ENCODE measurements around the gene ST6GALNAC3.

The ST6GALNAC3 gene

GRCh38 chr1:76428028-76428427 lies 353.5 kb downstream of the ST6GALNAC3 start:
- no peak for DNase-seq (ENCODE audit: low read depth in 2 of 2)

DNA sequence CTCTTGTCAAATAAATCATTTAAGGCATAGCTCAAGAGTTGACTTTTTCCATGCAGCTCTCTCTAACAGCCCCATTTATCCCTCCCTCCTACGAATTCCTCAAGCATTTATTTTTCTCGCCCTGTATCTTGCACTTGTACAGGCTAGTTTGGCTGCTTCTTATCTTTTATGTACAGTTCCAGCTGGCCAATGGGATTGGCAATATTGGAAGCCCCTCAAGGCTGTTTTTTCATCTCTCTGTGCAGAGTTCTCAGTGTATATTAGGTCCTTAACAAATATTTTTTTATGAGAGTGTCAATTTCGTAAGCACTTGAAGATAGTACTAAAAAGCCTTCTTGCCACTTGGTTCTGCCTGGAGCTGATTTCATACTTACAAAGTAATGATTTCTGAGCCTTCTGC lies 356.0 kb downstream of the ST6GALNAC3 start:
- DNase-seq (ENCODE audit: low read depth in 2 of 2), result no peak

GRCh38 chr1:76433526-76433925 lies 359.0 kb downstream of the ST6GALNAC3 start:
- no peak for DNase-seq (ENCODE audit: low read depth in 2 of 2)

DNA sequence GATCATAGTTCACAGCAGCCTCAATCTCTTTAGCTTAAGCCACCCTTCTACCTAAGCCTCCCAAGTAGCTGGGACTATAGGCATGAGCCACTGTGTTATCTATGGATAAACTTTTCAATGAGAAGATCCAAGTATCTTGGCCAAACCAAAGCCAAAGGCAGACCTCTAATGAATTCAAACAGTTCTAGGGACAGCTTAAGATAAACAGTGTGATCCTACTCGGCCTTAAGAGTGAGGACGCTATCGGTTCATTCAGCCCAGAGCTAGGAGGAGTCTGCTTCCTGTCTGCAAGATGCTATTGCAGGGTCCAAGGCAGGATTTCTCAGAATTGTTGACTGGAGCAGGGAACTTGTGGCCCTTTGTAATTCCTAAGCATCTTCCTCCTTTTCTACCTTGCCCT lies 368.7 kb downstream of the ST6GALNAC3 start:
- DNase-seq (ENCODE audit: low read depth in 2 of 2), result no peak

DNA sequence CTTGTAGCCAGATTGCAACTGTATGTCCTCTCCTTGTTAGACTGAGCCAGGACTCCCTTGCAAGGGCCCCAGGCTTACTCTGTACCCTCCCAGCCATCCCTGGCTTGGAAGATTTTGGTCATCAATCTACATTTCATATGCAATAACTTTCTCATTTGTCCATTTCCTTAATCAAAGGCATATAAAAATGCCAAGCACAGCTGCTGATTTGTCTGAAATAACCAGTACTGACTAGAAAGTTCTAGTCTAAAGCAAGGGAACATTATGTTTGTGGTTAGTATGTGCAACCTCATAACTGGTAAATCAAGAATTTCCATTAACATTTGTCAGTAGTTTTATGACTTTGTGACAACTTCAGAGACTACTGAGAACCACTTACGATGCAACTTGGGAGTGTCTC lies 370.2 kb downstream of the ST6GALNAC3 start:
- no peak for DNase-seq (ENCODE audit: low read depth in 2 of 2)

- no peak for DNase-seq (ENCODE audit: low read depth in 2 of 2)
Observed at GRCh38 chr1:76450229-76450628, 375.7 kb downstream of the ST6GALNAC3 start.

DNA sequence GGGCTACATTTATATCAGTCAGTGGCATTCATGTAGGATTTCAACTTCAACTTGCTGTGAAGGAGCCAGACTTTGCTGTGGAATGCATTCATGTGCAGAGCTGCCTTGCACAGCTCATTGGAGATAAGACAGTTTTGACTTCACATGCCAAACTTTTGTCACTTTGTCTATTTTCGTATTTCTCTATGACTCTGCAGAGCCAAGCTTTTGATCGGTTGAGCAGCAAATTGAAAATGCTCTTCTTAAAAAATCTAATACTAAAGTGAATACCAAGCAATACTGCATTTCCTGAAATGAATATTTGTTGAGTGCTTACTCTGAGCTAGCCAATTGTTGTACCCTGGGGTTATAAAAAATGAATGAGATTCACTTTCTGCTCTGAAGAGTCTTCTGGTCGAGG lies 388.7 kb downstream of the ST6GALNAC3 start:
- DNase-seq (ENCODE audit: low read depth in 2 of 2), result no peak

DNA sequence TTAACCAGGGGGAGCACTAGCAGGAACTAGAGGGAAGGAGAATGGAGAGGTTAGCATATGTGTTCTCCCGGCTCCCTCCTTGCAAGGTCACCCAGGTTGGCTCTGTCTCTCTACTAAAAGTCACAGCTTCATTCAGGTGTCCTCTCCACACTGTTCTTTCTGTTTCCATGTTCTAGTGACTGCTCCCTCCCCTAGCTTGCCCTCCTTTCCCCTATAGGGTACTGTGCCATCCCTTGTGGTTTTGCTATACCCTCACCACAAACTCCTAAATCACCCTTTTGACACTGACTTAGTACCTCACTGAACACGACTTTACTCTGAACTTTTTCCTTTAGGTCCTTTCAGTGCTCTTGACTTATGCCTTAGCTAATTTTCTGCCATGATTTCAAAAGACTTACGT lies 389.3 kb downstream of the ST6GALNAC3 start:
- DNase-seq (ENCODE audit: low read depth in 2 of 2), result no peak

- DNase-seq (ENCODE audit: low read depth in 2 of 2), result no peak
Observed at GRCh38 chr1:76465030-76465429, 390.5 kb downstream of the ST6GALNAC3 start.

DNA sequence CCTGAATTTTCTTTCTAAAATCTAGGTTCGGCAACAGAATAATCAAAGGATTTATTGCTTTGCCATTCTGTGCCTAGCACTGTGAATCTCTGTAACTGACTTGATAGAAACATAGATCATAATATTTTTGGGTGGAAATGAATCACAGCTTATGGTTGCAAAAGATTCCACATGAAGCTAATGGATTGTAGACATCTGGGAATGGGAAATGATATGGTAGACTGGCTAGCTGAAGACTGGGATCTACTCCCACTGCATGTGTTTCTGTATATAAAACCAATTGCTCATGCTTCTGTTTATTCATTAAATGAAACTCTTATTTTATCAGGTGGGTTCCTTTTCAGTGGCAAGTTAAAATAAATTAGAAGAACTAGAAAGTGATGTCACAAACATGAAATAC lies 395.6 kb downstream of the ST6GALNAC3 start:
- no peak for DNase-seq (ENCODE audit: low read depth in 2 of 2)

DNA sequence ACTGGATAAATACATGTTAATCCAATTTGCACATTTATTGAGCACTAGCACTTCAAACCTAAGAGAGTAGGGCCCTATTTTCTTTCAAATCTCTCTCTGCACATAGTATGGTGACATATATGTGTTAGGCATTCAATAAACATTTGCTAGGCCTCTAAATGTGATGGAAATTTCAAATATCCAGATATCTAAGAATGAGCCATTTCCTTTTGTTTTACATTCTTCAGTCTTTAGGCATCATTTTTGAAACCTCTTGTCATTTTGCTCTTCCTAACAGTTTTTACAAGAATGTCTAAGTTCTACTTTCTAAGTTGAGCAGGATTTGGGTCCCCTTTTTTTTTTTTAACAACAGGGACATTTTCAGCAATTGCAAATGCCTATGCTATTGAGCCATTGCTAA lies 397.0 kb downstream of the ST6GALNAC3 start:
- DNase-seq (ENCODE audit: low read depth in 2 of 2), result no peak

GRCh38 chr1:76473591-76473990 lies 399.0 kb downstream of the ST6GALNAC3 start:
- no peak for DNase-seq (ENCODE audit: low read depth in 2 of 2)

DNA sequence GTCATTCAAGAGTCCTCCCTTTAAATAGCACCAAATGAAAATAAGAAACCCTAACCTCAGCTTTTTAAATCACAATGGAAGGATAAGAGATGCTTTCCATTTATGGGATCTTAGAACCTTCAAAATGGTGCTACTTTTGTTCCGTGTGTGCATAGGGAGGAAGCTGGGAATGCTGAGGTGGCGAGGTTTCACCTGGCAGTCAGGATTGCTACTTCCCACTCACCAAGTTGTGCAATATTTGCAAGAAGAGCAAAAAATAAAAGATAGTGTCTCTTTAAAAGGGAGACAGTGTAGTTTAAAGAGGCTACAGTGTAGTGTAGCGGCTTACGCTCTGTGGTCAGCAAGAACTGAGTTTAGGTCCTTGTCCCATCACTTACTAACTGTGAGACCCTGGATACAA lies 400.4 kb downstream of the ST6GALNAC3 start:
- no peak for DNase-seq (ENCODE audit: low read depth in 2 of 2)

GRCh38 chr1:76477156-76477555 lies 402.6 kb downstream of the ST6GALNAC3 start:
- no peak for DNase-seq (ENCODE audit: low read depth in 2 of 2)

GRCh38 chr1:76480827-76481226 lies 406.3 kb downstream of the ST6GALNAC3 start:
- no peak for DNase-seq (ENCODE audit: low read depth in 2 of 2)

DNA sequence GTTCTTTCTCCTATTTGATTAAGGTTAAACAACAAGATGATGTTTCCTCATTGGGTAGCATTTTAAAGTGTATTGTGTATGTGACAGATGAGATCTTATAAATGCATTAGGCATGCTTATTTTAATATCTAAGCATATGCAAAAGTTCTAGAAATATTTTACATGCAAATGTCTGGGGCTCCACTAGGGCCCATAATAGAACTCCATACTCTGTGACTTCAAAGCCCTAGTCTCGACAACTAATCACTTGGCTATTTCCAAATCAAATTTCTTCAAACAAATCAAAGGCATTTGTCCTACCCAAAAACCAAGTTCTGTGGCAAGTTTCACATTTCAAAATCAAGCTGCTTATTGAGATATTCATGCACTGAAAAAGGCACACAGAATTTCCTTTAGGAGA lies 407.1 kb downstream of the ST6GALNAC3 start:
- no peak for DNase-seq (ENCODE audit: low read depth in 2 of 2)

DNA sequence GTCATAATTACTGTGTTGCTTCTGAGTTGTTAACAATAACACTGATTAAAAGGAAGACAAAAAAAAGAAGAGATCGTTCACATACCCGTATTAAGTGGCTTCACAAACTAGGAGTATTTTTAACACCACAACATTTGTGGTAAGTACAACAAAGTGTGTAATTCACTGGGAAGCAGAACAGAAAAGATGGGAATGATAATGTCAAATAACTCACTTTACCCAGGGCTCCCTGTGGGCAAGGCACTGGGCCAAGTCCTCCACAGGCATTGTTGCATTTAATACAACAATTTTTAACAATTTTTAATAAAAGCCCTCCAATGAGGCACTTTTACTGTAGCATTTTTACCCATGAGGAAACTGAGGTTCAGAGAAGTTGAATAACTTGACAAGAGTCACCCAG lies 407.7 kb downstream of the ST6GALNAC3 start:
- no peak for DNase-seq (ENCODE audit: low read depth in 2 of 2)

DNA sequence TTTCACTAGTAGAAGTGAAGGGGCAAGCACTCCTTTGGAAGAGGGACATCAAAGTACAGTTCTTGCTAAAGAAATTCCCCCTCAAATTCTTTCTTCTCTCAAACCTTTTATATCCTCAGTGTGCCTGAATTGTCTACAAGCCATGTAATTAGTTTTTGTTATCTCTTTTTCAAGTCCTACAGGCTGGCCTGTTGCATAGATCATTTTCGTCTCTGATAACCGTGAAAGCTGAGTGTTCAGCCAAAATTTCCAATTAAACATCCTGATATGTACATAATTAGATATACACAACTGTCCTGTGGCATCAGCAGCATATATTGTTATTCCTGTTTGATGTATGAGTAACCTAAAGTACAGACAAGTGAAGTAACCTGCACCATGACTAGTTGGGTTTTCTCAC lies 417.2 kb downstream of the ST6GALNAC3 start:
- no peak for DNase-seq (ENCODE audit: low read depth in 2 of 2)

DNA sequence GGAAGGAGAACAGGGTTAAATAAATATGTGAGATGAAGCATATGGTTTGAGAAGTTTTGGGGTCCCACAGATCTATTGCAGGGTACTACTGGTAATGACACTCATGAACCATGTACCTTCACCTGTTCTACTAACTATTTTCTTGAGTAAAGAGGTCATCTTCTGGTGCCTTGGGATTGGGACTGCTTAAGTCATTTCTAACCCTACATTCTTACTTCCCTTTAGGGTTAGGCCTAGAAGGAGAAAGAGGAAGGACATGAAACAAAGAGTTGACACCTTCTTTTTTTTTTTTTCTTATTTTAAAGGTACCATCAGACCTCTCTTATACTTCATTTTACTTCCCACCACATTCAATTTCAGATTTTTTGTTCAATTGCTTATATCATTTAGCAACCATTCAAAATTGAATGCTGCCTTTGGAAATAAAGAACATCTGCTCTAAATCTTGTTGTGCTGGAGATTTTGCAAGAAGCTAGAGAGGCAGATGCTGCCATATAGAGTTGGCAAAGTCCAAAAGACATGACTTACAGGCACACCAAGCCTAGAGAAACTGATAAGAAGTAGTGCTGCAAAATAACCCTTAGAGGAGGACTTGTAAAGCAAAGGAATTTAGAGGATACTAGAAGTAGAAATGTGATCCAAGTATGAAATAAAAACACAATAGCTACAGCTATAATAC lies 418.3 kb downstream of the ST6GALNAC3 start:
- DNase-seq (ENCODE audit: low read depth in 2 of 2), result no peak

- DNase-seq (ENCODE audit: low read depth in 2 of 2), result no peak
Observed at GRCh38 chr1:76494807-76495206, 420.3 kb downstream of the ST6GALNAC3 start.

- DNase-seq (ENCODE audit: low read depth in 2 of 2), result no peak
Observed at GRCh38 chr1:76496871-76497270, 422.3 kb downstream of the ST6GALNAC3 start.

- no peak for DNase-seq (ENCODE audit: low read depth in 2 of 2)
Observed at GRCh38 chr1:76500116-76500515, 425.6 kb downstream of the ST6GALNAC3 start.

- no peak for DNase-seq (ENCODE audit: low read depth in 2 of 2)
Observed at GRCh38 chr1:76501136-76501535, 426.6 kb downstream of the ST6GALNAC3 start.

DNA sequence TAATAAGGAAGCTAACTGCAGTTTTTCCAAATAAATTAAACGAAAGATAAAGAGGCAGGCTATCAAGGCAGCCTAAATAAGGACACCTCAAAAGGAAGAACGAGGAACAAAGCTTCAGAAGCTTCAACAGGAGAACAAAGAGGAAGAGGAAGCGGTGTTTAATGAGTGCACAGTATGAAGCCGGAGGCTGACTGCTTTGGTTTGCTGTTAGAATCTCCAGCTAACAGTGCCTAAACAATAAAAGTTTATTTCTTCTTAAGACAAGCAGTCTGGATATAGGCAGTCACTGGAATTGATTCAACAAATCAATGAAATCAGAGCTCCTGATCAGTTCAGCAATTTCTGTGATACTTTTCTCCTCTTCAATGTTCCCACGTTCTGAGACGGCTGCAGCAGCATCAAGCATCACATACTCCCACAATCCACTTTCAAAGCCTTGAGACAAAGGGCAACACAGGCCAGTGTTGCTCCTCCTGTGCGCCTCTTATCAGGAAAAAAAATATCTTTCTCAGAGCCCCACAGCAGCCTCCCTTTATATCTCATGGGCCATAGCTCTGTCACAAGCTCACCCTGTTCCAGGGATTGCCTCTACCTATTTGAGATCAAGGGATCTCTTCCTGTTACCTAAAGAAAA lies 427.2 kb downstream of the ST6GALNAC3 start:
- no peak for DNase-seq (ENCODE audit: low read depth in 2 of 2)

Measured in stimulated activated CD4-positive, alpha-beta T cell treated with anti-CD3 and anti-CD28 coated beads, Interleukin-12 subunit alpha, Interleukin-12 subunit beta, amount 100 ng/mL, for 24 hours (primary cell).